Liver (tissue), 3 donors: Measurements from ENCODE around the gene CLCN7.

Experiments used
- CTCF ChIP-seq: fragments of 150-350 bp; IDR thresholded peaks from 2 replicates; pipeline ENCODE4 v1.5.1; 2017; ENCODE audit warnings: improper control_type of control experiment, low read depth, low read length; ENCODE audit not compliant: missing input control
- HNF4A ChIP-seq, 2 donors: conservative IDR thresholded peaks; 2 replicates each; pipeline ENCODE4 v1.6.1; 2016; ENCODE audit warnings: antibody characterized with exemption in 2 of 2, mild to moderate bottlenecking in 2 of 2
- MAX ChIP-seq: IDR thresholded peaks from 2 replicates; pipeline ENCODE4 v1.6.1; 2016; ENCODE audit warnings: antibody characterized with exemption
- RAD21 ChIP-seq, 2 donors: IDR thresholded peaks; 2 replicates each; pipeline ENCODE4 v1.6.1; 2016; ENCODE audit warnings: antibody characterized with exemption in 2 of 2, mild to moderate bottlenecking in 2 of 2
- REST ChIP-seq: IDR thresholded peaks from 2 replicates; pipeline ENCODE4 v1.6.1; 2016; ENCODE audit warnings: antibody characterized with exemption, mild to moderate bottlenecking
- RXRA ChIP-seq, 2 donors: IDR thresholded peaks; 2 replicates each; pipeline ENCODE4 v1.6.1; 2017 to 2018; ENCODE audit warnings: antibody characterized with exemption in 2 of 2, mild to moderate bottlenecking in 1 of 2
- SP1 ChIP-seq: IDR thresholded peaks from 2 replicates; pipeline ENCODE4 v1.6.1; 2018; ENCODE audit warnings: antibody characterized with exemption, mild to moderate bottlenecking
- TAF1 ChIP-seq: conservative IDR thresholded peaks from 2 replicates; pipeline ENCODE4 v1.6.1; 2016; ENCODE audit warnings: antibody characterized with exemption, mild to moderate bottlenecking
- donor health status: healthy.
- donor health status: healthy.

- TF ChIP-seq HNF4A (conservative IDR thresholded peaks at IDR 0.05) (no peak), CTCF (no peak), RAD21 (IDR thresholded peaks at IDR 0.05) (no peak), REST (no peak), MAX (no peak), SP1 (no peak), RXRA (IDR thresholded peaks at IDR 0.05) (no peak), TAF1 (no peak)
Measured at GRCh38 chr16:1450218-1450617, 24.6 kb downstream of the CLCN7 start.
